Lower leg skin (tissue), 3 donors: ENCODE results near the gene FTCDNL1.

Experiments used
- CTCF ChIP-seq, 3 donors: fragments of 450-650 bp; IDR thresholded peaks; one replicate each; pipeline ENCODE4 v1.5.1; 2016; ENCODE audit warnings: antibody characterized with exemption in 3 of 3, mild to moderate bottlenecking in 3 of 3, moderate library complexity in 2 of 3
- POLR2A ChIP-seq, 2 donors: fragments of 450-650 bp; IDR thresholded peaks; one replicate each; pipeline ENCODE4 v1.6.1; 2016 to 2017; ENCODE audit warnings: antibody characterized with exemption in 2 of 2, mild to moderate bottlenecking in 1 of 2, moderate library complexity in 1 of 2

- TF ChIP-seq CTCF (IDR thresholded peaks at IDR 0.05) (no peak), POLR2A (IDR thresholded peaks at IDR 0.05) (no peak)
Measured at GRCh38 chr2:199742884-199743283, 108.1 kb downstream of the FTCDNL1 start.
